ENCODE results near the gene PSTPIP1. TPM values are rescaled to one million over a fixed set of nuclear protein-coding genes. Genes with fewer than 3 reads are reported as not detected.

The PSTPIP1 gene
- total RNA-seq, 4 donors from 2014 or later: 6.3 to 40.4 (median 19.5) TPM

- no peaks in the 10 kb centered on the region for H3K9me3 ChIP-seq
Observed at GRCh38 chr15:77036537-77037387, 41.8 kb downstream of the PSTPIP1 start.

DNA sequence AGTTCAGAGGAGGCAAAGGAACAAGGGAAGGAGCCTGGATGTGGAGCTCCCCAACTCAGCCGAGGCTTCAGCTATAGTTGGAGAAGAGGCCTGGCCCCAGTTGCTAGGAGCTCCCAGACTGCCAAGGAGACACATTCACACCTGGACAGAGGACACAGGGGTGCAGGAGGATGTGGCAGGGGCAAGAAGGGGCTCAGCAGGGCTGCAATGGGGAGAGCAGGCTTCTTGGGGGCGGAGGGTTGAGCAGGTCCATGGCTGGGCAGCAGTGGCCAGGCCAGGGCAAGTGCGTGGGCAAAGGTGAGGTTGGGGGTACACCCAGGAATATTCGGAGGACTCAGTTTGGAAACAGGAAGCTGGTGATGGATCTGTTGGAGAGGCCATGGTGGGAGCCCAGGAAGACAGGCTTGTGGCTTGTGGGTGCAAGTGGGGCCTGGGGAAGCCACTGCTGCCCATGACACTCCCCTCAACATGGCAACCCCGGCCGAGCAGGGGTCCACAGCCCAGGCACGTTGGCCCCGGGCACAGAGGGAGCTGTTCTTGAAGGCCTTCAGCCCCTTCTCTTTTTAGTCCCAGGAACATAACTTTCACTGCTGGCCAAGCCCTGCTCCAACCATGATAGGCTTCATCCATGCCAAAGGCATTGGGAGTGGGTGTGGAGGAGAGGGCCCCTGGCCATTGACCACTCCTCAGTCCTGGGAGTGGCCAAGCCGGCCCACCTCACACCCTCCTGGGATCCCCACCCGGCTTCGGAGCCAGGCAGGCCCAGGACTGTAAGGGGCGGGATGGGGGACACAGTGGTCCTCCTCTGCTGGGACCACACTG lies 42.7 kb downstream of the PSTPIP1 start:
- Histone ChIP-seq H3K9me3 (no peaks in the 10 kb centered on the region), H3K4me3 (no peak overlapping the region), H3K36me3 (peaks cover 0 to 27% (median 0%) of the 10 kb centered on the region in 3 donors), H3K27ac (no peak overlapping the region), H3K27me3 (no peaks in the 10 kb centered on the region), H3K4me1 (peaks cover 0 to 8% (median 0%) of the 10 kb centered on the region in 4 donors)
- TF ChIP-seq POLR2A (IDR thresholded peaks at IDR 0.05) (no peak), CTCF (IDR thresholded peaks at IDR 0.05) (no peak)
- DNase-seq: peak in 1 of 3 donors; percentile 44

More at GRCh38 chr15:77036537-77037387, 41.8 kb downstream of the PSTPIP1 start:
- TF ChIP-seq POLR2A (IDR thresholded peaks at IDR 0.05) (no peak), CTCF (IDR thresholded peaks at IDR 0.05) (no peak)
- DNase-seq: peak in 2 of 3 donors; percentile 10 to 49
- peaks cover 0 to 8% (median 0%) of the 10 kb centered on the region in 4 donors for H3K4me1 ChIP-seq
- no peaks in the 10 kb centered on the region for H3K27me3 ChIP-seq
- H3K27ac ChIP-seq: no peak overlapping the region
- peaks cover 0 to 19% (median 0%) of the 10 kb centered on the region in 3 donors for H3K36me3 ChIP-seq
- no peak overlapping the region for H3K4me3 ChIP-seq

- H3K9me3 ChIP-seq: no peaks in the 10 kb centered on the region
Observed at GRCh38 chr15:77038312-77039216, 43.6 kb downstream of the PSTPIP1 start.

GRCh38 chr15:77039217-77039533 lies 44.2 kb downstream of the PSTPIP1 start:
- no peak overlapping the region for H3K4me3 ChIP-seq
- H3K4me1 ChIP-seq: peaks cover 0 to 14% (median 0%) of the 10 kb centered on the region in 4 donors
- TF ChIP-seq POLR2A (IDR thresholded peaks at IDR 0.05) (no peak), CTCF (IDR thresholded peaks at IDR 0.05) (no peak)
- no peaks in the 10 kb centered on the region for H3K27me3 ChIP-seq
- H3K9me3 ChIP-seq: no peaks in the 10 kb centered on the region
- no peak overlapping the region for H3K27ac ChIP-seq
- peaks cover 0 to 43% (median 0%) of the 10 kb centered on the region in 3 donors for H3K36me3 ChIP-seq
- DNase-seq: no peak

More at GRCh38 chr15:77038312-77039216, 43.6 kb downstream of the PSTPIP1 start:
- Histone ChIP-seq H3K4me3 (no peak overlapping the region), H3K27ac (peak overlapping the region in 1 of 4 donors; percentile 38), H3K4me1 (peaks cover 0 to 12% (median 0%) of the 10 kb centered on the region in 4 donors), H3K27me3 (no peaks in the 10 kb centered on the region), H3K36me3 (peaks cover 0 to 37% (median 0%) of the 10 kb centered on the region in 3 donors)
- DNase-seq: peak in 1 of 3 donors; percentile 55
- TF ChIP-seq POLR2A (IDR thresholded peaks at IDR 0.05) (no peak), CTCF (IDR thresholded peaks at IDR 0.05) (no peak)

DNA sequence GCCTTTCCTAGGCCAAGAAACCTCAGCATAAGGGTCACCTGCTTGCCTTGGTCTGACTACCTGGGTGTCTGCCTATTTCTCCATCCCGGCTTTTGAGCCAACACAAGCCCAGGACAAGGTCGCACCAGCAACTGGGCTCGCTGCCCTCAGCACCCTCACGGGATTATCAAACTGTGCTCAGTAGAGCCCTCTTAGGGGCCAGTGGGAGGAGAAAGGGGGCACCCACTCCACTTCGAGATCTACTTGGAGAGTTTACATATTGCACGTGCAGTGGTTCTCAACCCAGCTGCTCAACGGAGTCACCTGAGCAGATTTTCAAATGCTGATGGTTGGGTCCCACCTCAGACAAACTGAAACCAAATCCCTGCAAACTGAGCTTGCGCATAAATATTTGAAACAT lies 44.9 kb downstream of the PSTPIP1 start:
- no peak overlapping the region for H3K27ac ChIP-seq
- TF ChIP-seq CTCF (IDR thresholded peaks at IDR 0.05): no peak
- TF ChIP-seq POLR2A (IDR thresholded peaks at IDR 0.05): no peak
- no peak overlapping the region for H3K4me3 ChIP-seq
- H3K27me3 ChIP-seq: no peaks in the 10 kb centered on the region
- H3K9me3 ChIP-seq: no peaks in the 10 kb centered on the region
- H3K4me1 ChIP-seq: peaks cover 0 to 13% (median 0%) of the 10 kb centered on the region in 4 donors
- DNase-seq: no peak
- H3K36me3 ChIP-seq: peaks cover 0 to 49% (median 0%) of the 10 kb centered on the region in 3 donors

Measured in Peyer's patch (tissue), 4 donors.